GM19455 (cell line): ENCODE results near the gene LAD1.

Experiments used
- ATAC-seq: cut with Tn5 transposase; IDR thresholded peaks from one replicate; pipeline ENCODE4 v1.9.1; 2021; ENCODE audit not compliant: unreplicated experiment

The LAD1 gene

DNA sequence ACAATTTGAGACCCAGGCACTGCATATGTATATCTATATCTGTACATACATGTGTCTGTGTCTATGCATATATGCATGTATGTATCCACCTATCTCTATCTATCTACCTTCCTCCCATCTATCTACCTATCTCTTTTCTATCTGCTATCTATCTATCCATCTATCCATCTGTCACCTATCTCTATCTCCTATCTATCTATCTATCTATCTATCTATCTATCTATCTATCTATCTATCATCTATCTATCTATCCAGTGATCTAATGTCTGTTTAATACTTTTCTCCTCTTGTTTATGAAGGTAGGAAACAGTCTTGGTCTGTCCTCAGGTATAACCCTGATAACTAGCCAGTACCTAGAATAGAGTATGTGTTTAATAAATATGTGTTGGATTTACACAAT, 47.5 kb downstream of the LAD1 start:
- ATAC-seq: no peak

DNA sequence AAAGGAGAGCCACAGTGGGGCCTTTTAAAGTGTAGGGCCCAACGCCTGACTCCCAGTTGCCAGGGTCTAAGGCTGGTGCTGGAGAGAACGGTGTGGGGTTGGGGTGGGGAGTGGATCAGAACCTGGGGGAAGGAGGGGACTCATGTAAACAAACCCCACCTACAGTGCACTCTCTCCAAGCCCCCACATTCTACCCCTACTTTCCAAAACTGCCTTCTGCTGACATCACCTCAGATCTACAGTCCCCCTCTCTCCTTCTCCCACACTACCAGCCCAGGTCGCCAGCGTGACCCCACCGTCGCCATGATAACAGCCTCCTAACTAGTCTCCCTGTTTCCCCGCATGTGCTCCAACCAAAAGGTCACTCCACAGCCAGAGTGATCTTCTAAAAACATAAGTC, 48.2 kb downstream of the LAD1 start:
- no peak for ATAC-seq

GRCh38 chr1:201350361-201350725, 48.8 kb downstream of the LAD1 start:
- no peak for ATAC-seq

DNA sequence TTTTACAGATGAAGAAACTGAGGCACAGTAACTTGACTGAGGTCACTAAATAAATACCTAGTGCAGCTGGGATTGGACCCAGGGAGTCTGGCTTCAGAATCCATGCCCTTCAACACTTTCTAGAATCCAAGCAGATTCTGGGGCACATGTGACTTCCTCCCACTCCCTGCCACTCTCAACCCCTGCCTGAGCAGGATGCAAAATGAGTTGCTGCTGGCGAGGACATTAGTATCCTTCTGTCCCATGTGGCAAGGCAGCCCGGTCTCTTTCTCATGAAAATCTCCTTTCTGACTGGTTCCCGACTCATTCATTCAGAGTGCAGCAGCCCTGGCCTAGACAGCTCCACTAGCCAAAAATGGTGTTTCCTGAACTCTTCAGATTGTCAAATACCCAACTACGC, 50.0 kb downstream of the LAD1 start:
- ATAC-seq: no peak

GRCh38 chr1:201348211-201348566, 50.9 kb downstream of the LAD1 start:
- ATAC-seq: no peak

- no peak for ATAC-seq
Measured at GRCh38 chr1:201347498-201348210, 51.5 kb downstream of the LAD1 start.

- no peak for ATAC-seq
Measured at GRCh38 chr1:201346987-201347386, 52.1 kb downstream of the LAD1 start.

- ATAC-seq: no peak
Measured at GRCh38 chr1:201346337-201346939, 52.7 kb downstream of the LAD1 start.

DNA sequence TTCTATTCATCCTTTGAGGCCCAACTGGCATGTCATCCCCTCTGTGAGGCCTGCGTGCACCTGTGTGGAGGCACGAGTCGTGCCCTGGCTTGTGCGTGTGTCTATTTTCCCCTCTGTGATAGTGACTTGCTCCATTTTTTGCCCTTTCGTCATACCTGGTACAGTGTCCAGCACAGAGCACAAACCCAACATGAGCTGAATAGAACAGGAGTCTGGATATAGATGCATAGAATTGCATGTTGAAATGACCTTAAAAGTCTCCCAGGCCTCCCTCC, 54.1 kb downstream of the LAD1 start:
- ATAC-seq: no peak

GRCh38 chr1:201344206-201345080, 54.7 kb downstream of the LAD1 start:
- ATAC-seq: no peak

GRCh38 chr1:201341377-201341776, 57.7 kb downstream of the LAD1 start:
- ATAC-seq: no peak

DNA sequence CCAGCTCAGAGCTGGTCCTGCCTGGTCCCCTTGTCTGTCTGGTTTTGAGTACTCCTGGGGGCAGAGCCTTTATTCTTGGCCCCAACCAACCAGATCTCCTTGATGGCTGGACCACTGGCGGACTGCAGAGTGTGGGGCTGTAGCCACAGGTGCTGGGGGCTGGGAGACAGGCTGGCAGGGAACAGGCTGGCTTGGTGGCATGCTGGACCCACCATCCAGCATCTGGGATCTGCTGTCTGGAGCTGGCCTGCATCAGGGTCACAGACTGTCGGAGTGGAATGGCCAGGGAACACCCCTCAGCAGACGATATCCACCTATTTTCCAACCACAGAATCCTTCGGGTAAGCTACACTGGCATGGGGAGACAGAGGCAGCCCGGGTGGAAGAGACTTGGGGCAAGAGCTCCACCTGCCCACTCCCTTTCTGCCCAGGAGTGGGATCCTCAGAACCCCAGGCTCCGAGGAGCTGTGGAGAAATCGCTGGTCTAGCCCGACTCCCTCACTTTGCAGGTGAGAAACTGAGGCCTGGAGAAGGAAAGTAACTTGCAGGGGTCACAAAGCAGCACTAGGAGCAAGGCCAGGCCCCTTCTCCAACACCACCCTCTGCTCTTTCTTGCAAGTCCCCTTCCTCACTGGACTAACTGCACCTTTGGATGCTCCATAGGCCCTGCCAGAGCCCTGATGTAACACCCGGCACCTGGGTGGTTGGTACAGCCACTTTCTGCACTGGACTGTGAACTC, 62.2 kb downstream of the LAD1 start:
- no peak for ATAC-seq

GRCh38 chr1:201335901-201336300, 63.2 kb downstream of the LAD1 start:
- ATAC-seq: no peak

- no peak for ATAC-seq
Measured at GRCh38 chr1:201335174-201335870, 63.8 kb downstream of the LAD1 start.

- no peak for ATAC-seq
Measured at GRCh38 chr1:201334325-201335173, 64.6 kb downstream of the LAD1 start.

GRCh38 chr1:201332616-201333335, 66.3 kb downstream of the LAD1 start:
- ATAC-seq: no peak

DNA sequence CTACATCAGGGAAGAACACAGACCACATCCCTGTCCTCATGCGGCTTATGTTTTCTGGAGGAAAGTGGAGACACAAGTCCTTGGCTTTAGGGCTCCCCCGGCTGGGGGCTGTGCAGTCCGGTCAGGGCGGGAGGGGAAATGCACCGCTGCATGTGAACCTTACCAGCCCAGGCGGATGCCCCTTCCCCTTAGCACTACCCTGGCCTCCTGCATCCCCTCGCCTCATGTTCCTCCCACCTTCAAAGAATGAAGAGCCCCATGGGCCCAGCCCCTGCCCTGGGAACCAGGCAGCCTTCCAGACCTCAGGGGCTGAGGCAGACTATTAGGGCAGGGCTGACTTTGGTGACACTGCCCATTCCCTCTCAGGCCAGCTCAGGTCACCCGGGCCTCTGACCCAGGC, 67.1 kb downstream of the LAD1 start:
- ATAC-seq: no peak

- no peak for ATAC-seq
Measured at GRCh38 chr1:201331166-201331565, 68.0 kb downstream of the LAD1 start.
